SK-N-SH treated with all-trans-retinoic acid at 6 μM for 48 hours (cell line): ENCODE measurements around the gene TCFL5.

Experiments used
- ARNTL ChIP-seq: fragments of 450-650 bp; formaldehyde crosslinking; IDR thresholded peaks from 2 replicates; pipeline ENCODE4 v1.5.0; 2020; ENCODE audit warnings: low read depth, mild to moderate bottlenecking, moderate library complexity, borderline replicate concordance
- BACH2 ChIP-seq: fragments of 250-450 bp; sonication (Bioruptor Pico); IDR thresholded peaks from 2 replicates; pipeline ENCODE4 v1.9.0; 2021; ENCODE audit warnings: mild to moderate bottlenecking, borderline replicate concordance
- SNAI2 ChIP-seq: fragments of 250-450 bp; sonication (Bioruptor Pico); IDR thresholded peaks from 2 replicates; pipeline ENCODE4 v1.5.0; 2020; ENCODE audit warnings: mild to moderate bottlenecking, moderate library complexity
- ZNF565 ChIP-seq: fragments of 450-650 bp; formaldehyde crosslinking; conservative IDR thresholded peaks from 2 replicates; pipeline ENCODE4 v1.5.0; 2020; ENCODE audit warnings: low read depth, mild to moderate bottlenecking, moderate library complexity
- TF ChIP-seq, protein P1 (sequence below): fragments of 250-450 bp; sonication (Bioruptor Pico); IDR thresholded peaks from 2 replicates; pipeline ENCODE4 v1.5.0; 2020; ENCODE audit warnings: mild to moderate bottlenecking, moderate library complexity
- TF ChIP-seq, protein P2 (sequence below): fragments of 250-450 bp; sonication (Bioruptor Pico); IDR thresholded peaks from 2 replicates; pipeline ENCODE4 v1.5.1; 2021; ENCODE audit warnings: mild to moderate bottlenecking, moderate library complexity
- TF ChIP-seq, protein P3 (sequence below): fragments of 250-450 bp; sonication (Bioruptor Pico); IDR thresholded peaks from 2 replicates; pipeline ENCODE4 v1.5.1; 2020; ENCODE audit warnings: low read depth, mild to moderate bottlenecking, moderate library complexity

GRCh38 chr20:62859721-62860120 lies 1.9 kb downstream of the TCFL5 start:
- TF ChIP-seq BACH2 (CRISPR knock-in tag) (no peak), SNAI2 (no peak), ZNF565 (CRISPR knock-in tag) (no peak), ARNTL (no peak)
- TF ChIP-seq, protein P1, sequence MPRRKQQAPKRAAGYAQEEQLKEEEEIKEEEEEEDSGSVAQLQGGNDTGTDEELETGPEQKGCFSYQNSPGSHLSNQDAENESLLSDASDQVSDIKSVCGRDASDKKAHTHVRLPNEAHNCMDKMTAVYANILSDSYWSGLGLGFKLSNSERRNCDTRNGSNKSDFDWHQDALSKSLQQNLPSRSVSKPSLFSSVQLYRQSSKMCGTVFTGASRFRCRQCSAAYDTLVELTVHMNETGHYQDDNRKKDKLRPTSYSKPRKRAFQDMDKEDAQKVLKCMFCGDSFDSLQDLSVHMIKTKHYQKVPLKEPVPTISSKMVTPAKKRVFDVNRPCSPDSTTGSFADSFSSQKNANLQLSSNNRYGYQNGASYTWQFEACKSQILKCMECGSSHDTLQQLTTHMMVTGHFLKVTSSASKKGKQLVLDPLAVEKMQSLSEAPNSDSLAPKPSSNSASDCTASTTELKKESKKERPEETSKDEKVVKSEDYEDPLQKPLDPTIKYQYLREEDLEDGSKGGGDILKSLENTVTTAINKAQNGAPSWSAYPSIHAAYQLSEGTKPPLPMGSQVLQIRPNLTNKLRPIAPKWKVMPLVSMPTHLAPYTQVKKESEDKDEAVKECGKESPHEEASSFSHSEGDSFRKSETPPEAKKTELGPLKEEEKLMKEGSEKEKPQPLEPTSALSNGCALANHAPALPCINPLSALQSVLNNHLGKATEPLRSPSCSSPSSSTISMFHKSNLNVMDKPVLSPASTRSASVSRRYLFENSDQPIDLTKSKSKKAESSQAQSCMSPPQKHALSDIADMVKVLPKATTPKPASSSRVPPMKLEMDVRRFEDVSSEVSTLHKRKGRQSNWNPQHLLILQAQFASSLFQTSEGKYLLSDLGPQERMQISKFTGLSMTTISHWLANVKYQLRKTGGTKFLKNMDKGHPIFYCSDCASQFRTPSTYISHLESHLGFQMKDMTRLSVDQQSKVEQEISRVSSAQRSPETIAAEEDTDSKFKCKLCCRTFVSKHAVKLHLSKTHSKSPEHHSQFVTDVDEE, result no peak
- TF ChIP-seq, protein P2, sequence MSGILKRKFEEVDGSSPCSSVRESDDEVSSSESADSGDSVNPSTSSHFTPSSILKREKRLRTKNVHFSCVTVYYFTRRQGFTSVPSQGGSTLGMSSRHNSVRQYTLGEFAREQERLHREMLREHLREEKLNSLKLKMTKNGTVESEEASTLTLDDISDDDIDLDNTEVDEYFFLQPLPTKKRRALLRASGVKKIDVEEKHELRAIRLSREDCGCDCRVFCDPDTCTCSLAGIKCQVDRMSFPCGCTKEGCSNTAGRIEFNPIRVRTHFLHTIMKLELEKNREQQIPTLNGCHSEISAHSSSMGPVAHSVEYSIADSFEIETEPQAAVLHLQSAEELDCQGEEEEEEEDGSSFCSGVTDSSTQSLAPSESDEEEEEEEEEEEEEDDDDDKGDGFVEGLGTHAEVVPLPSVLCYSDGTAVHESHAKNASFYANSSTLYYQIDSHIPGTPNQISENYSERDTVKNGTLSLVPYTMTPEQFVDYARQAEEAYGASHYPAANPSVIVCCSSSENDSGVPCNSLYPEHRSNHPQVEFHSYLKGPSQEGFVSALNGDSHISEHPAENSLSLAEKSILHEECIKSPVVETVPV (CRISPR knock-in tag), result no peak
- TF ChIP-seq, protein P3, sequence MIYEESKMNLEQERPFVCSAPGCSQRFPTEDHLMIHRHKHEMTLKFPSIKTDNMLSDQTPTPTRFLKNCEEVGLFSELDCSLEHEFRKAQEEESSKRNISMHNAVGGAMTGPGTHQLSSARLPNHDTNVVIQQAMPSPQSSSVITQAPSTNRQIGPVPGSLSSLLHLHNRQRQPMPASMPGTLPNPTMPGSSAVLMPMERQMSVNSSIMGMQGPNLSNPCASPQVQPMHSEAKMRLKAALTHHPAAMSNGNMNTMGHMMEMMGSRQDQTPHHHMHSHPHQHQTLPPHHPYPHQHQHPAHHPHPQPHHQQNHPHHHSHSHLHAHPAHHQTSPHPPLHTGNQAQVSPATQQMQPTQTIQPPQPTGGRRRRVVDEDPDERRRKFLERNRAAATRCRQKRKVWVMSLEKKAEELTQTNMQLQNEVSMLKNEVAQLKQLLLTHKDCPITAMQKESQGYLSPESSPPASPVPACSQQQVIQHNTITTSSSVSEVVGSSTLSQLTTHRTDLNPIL, result no peak
